ENCODE data around the gene POGLUT3.

Gene POGLUT3

GRCh38 chr11:108525161-108525560, 27.0 kb upstream of the POGLUT3 start:
- Histone ChIP-seq H3K4me3 (ENCODE audit: low read depth, low read length) (no peak overlapping the region), H3K36me3 (no peaks in the 10 kb centered on the region), H3K27me3 (ENCODE audit: insufficient read depth, low read depth, severe bottlenecking) (no peaks in the 10 kb centered on the region), H3K9me3 (ENCODE audit: severe bottlenecking) (no peaks in the 10 kb centered on the region), H3K27ac (no peak overlapping the region)
- DNase-seq, result no peak
- no peak for TF ChIP-seq CTCF (IDR thresholded peaks at IDR 0.05; ENCODE audit: low read depth, low read length)

- no peaks in the 10 kb centered on the region for H3K9me3 ChIP-seq (ENCODE audit: severe bottlenecking)
- H3K4me3 ChIP-seq (ENCODE audit: low read depth, low read length), result no peak overlapping the region
- no peak for TF ChIP-seq CTCF (IDR thresholded peaks at IDR 0.05; ENCODE audit: low read depth, low read length)
- no peak overlapping the region for H3K27ac ChIP-seq
- H3K36me3 ChIP-seq, result no peaks in the 10 kb centered on the region
- no peaks in the 10 kb centered on the region for H3K27me3 ChIP-seq (ENCODE audit: insufficient read depth, low read depth, severe bottlenecking)
- no peak for DNase-seq
These were observed 26.2 kb upstream of the POGLUT3 start for GRCh38 chr11:108524422-108524821.

- no peak for DNase-seq
- no peak overlapping the region for H3K27ac ChIP-seq
- H3K27me3 ChIP-seq (ENCODE audit: insufficient read depth, low read depth, severe bottlenecking), result no peaks in the 10 kb centered on the region
- H3K36me3 ChIP-seq, result no peaks in the 10 kb centered on the region
- H3K9me3 ChIP-seq (ENCODE audit: severe bottlenecking), result no peaks in the 10 kb centered on the region
- no peak overlapping the region for H3K4me3 ChIP-seq (ENCODE audit: low read depth, low read length)
- TF ChIP-seq CTCF (IDR thresholded peaks at IDR 0.05; ENCODE audit: low read depth, low read length), result no peak
These were observed 24.1 kb upstream of the POGLUT3 start for GRCh38 chr11:108522318-108522717.

GRCh38 chr11:108518581-108518980, 20.4 kb upstream of the POGLUT3 start:
- DNase-seq, result no peak
- H3K9me3 ChIP-seq (ENCODE audit: severe bottlenecking), result no peaks in the 10 kb centered on the region
- no peak for TF ChIP-seq CTCF (IDR thresholded peaks at IDR 0.05; ENCODE audit: low read depth, low read length)
- no peak overlapping the region for H3K4me3 ChIP-seq (ENCODE audit: low read depth, low read length)
- peaks cover 9% of the 10 kb centered on the region; the same call in 1 of the 2 replicates for H3K36me3 ChIP-seq
- H3K27ac ChIP-seq, result no peak overlapping the region
- no peaks in the 10 kb centered on the region for H3K27me3 ChIP-seq (ENCODE audit: insufficient read depth, low read depth, severe bottlenecking)

GRCh38 chr11:108516125-108516524, 17.9 kb upstream of the POGLUT3 start:
- no peaks in the 10 kb centered on the region for H3K9me3 ChIP-seq (ENCODE audit: severe bottlenecking)
- no peaks in the 10 kb centered on the region for H3K27me3 ChIP-seq (ENCODE audit: insufficient read depth, low read depth, severe bottlenecking)
- H3K27ac ChIP-seq, result no peak overlapping the region
- H3K4me3 ChIP-seq (ENCODE audit: low read depth, low read length), result no peak overlapping the region
- no peak for TF ChIP-seq CTCF (IDR thresholded peaks at IDR 0.05; ENCODE audit: low read depth, low read length)
- peaks cover 9% of the 10 kb centered on the region for H3K36me3 ChIP-seq
- DNase-seq, result no peak

GRCh38 chr11:108512708-108513107, 14.5 kb upstream of the POGLUT3 start:
- Histone ChIP-seq H3K4me3 (ENCODE audit: low read depth, low read length) (no peak overlapping the region), H3K27me3 (ENCODE audit: insufficient read depth, low read depth, severe bottlenecking) (no peaks in the 10 kb centered on the region), H3K36me3 (peaks cover 9% of the 10 kb centered on the region), H3K9me3 (ENCODE audit: severe bottlenecking) (peaks cover 2% of the 10 kb centered on the region), H3K27ac (no peak overlapping the region)
- TF ChIP-seq CTCF (IDR thresholded peaks at IDR 0.05; ENCODE audit: low read depth, low read length), result no peak
- DNase-seq, result no peak
